Activated CD8-positive, alpha-beta memory T cell treated with anti-CD3 and anti-CD28 coated beads for 36 hours (primary cell): ENCODE results near the gene POLR1A. TPM values are rescaled to one million over a fixed set of nuclear protein-coding genes. Genes with fewer than 3 reads are reported as not detected.

Source experiments
- CTCF ChIA-PET: fragments of 350-600 bp; sonication (Branson Sonifier 250); formaldehyde crosslinking; loops from one replicate; lab custom pipeline; 2021; ENCODE audit warnings: antibody characterized with exemption; lab: Charles Lee
- POLR2A ChIA-PET: fragments of 350-600 bp; sonication (Branson Sonifier 250); formaldehyde crosslinking; loops from one replicate; lab custom pipeline; 2021; ENCODE audit warnings: antibody characterized with exemption; lab: Charles Lee
- total RNA-seq, 2 experiments: library from RNA; stranded (reverse); gene quantifications; one replicate each; pipeline ENCODE4 v1.2.3, GENCODE V29; 2021

POLR1A gene
- total RNA-seq, 2 experiments from 2014 or later = 61.2 to 64.7 TPM

DNA sequence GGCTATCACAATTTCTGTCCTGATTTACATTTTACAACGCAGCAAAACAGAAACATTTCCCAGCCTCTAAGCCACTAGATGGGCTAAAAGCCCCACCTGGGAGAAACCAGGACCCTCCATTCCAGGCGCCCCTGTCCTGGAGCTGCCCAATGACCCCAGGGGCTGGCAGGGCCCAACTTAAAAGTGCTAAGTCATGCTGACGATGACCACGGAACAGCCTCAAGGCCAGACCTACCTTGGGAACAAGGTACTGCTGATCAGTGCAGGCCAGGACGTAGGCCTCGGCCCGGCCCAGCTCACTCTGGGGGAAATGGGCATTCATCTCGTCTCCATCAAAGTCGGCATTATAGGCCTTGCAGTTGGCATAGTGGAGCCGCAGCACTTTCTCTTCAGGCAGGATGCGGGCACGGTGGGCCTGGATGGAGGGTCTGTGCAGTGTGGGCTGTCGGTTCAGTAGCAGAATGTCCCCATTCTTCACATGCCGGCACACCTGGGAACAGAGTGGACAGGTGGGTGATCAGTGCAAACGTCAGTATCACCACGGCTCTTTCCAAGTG is 35.8 kb downstream of the POLR1A start:
- POLR2A ChIA-PET = no interaction called here
- CTCF ChIA-PET = interaction anchor here (0.7 kb wide), 1 partner anchor 10 kb away, joined by 3 read pairs; no protein-coding TSS in a partner anchor

DNA sequence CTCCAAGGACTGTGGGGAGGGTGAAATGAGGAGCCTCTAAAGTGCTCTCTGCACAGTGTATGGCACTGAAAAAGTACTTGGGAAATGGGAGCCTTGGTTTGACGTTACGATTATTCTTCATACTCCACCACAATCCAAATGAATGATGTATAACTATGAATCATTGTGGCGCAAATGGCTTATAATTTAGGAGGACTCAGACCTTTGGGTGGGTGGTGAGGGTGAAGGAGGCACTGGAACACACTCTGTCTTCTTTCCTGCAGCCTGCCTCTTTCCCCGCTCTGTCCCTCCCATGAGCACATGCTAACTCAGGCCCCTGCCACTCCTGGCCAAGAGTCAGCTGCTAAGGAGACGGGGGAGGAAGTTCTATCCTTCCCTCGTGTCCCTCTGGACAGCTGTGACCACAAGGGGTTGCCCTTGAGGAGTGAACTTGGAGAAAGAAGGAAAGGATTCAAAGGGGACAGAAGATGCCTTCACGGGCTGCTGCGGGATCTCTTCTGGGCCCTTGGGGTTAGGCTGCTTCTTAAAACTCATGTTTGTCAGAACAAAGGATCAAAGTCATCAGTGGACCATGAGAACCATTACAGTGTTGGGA is 36.5 kb downstream of the POLR1A start:
- ChIA-PET CTCF (no interaction called here), POLR2A (no interaction called here)

DNA sequence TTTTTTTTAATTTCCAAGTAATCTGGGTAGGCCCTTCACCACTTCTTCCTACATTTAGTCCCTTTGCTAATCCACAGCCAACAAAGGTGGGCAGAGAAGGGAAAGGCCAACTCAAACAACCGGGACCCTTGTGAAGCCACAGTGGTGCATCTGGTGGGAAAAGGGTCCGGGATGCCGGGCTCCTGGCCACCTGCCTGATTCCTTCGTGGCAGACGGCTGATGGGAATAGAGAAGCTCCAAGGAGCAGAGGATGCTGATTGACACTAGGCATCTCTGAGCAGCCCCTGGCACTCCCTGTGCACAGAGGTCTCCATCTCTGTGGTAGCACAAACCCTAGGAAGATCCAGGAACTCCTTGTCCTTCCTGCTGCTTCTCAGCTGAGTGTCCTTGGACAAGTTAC is 37.0 kb downstream of the POLR1A start:
- ChIA-PET CTCF (interaction anchor here (0.8 kb wide), 1 partner anchor 12 kb away, joined by 3 read pairs; no protein-coding TSS in a partner anchor), POLR2A (interaction anchor here (0.6 kb wide), 1 partner anchor 326 kb away, joined by 4 read pairs; no protein-coding TSS in a partner anchor)

DNA sequence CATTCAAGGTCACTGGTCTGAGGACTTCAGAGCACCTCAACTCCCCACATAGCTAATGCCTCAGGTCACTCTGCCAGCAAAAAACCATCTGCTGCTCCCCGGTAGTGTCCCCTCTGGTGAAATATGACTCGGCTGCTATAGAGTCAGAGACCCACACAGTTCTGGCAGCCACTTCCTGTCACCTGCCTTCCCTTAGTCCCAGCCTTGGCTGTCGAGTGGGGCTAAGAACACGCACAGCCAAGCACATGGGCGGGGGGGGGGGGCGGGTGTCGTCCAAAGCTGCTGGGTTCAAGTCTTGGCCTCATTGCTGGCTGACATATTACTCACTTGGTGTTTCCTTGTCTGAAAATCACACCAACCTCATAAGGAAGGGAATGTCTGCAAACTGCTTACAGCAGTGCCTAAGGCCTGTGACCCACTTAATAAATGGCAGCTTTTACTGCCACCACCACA is 37.5 kb downstream of the POLR1A start:
- CTCF ChIA-PET = interaction anchor here (0.8 kb wide), 1 partner anchor 12 kb away, joined by 3 read pairs; no protein-coding TSS in a partner anchor
- POLR2A ChIA-PET = interaction anchor here (0.6 kb wide), 1 partner anchor 325 kb away, joined by 4 read pairs; no protein-coding TSS in a partner anchor

DNA sequence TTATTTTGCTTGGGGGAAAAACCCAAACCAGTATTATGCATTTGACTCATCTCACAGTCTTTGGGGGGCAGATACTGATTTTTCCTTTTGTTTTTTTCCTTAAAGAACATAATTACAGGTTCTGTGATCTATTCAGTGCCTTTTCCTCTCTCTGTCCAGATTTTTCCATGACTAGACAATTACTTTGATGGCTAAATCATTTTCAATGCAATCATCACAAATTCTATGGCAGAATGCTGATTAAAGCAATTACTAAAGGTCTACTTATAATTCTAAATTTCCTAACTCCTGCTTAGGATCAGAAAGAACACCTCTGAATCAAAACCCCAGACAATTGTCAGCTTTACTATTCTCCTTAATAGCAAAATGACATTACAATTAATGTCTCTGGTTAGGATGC is 38.8 kb downstream of the POLR1A start:
- ChIA-PET POLR2A (no interaction called here), CTCF (no interaction called here)

DNA sequence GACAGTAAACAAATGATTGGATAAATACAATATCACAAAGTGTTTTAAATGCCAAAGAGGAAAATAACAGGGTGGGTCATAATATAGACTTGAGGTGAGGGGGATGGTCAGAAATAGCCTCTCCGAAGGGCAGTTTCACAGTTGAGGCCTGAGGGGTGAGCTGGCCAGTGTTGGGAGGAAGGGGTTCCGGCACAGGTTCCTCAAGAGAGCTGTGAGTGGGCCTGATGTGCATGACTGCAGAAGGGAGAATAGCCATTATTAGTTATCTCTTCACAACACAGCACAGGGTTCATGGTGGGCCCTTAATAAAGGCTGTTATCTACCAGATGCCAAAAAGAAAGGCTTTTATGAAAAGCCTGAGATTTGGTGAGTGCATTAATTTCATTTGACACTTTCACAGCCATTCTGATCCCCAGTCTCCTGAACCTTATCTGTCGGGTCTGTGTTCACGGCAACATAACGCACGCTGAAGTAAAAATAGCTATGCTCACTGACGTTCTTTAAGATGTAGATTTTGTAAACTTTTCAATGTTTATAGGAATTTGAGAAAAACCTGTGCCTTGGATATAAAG is 39.6 kb downstream of the POLR1A start:
- ChIA-PET POLR2A (no interaction called here), CTCF (interaction anchor here (1.0 kb wide), 1 partner anchor 177 kb away, joined by 3 read pairs; the partner anchor contains the start of gene ST3GAL5)

DNA sequence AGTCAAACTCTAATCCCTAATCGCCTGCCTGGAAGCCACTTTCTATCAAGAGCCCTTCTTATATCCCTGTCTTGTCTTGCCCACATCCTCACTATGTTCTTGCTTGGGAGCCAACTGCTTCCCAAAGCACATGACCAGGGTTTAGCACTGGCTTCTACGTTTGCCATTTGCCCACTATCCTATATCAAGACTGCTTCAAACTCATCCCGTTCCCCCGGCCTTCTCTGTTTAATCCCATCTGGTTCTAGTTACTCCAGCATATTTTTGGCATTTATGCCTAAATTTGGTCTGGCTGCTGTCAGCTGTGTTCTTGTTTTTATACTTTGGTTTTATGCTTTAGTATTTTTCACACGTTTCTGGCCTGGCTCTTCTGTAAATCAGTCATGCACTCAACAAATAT is 40.2 kb downstream of the POLR1A start:
- POLR2A ChIA-PET = no interaction called here
- CTCF ChIA-PET = interaction anchor here (1.0 kb wide), 1 partner anchor 177 kb away, joined by 3 read pairs; the partner anchor contains the start of gene ST3GAL5

DNA sequence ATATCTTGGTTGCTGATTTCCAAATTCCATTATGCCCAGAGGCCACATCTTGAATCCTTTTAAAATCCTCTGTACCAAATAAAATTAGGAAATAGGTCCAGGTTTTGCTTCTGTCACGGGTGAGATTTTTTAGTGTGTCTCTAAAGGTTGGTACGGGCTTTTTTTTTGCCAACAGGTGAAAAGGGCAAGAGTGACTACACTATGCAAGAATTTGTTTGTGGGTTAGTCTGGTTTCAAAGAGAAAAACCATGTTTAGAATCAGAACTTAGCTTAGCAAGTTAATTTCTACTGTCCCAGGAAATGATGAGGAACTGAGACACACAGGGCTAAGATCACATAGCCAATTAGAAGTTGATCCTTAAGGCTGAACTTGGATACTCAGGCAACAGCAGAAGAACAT is 41.7 kb downstream of the POLR1A start:
- POLR2A ChIA-PET = no interaction called here
- CTCF ChIA-PET = no interaction called here

DNA sequence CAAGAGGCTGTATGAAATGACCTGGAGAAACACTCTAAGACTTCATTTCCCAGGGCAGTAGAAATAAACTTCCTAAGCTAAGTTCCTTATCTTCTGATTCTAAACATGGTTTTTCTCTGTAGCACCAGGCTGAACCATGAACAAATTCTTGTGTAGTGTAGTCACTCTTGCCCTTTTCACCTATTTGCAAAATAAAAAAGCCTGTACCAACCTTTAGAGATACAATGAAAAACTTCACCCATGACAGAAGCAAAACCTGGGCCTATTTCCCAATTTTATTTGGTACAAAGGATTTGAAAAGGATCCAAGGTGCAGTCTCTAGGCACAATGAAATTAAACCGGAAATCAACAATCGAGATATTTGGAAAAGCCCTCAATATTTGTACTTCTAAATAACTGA is 43.6 kb downstream of the POLR1A start:
- ChIA-PET CTCF (no interaction called here), POLR2A (no interaction called here)

DNA sequence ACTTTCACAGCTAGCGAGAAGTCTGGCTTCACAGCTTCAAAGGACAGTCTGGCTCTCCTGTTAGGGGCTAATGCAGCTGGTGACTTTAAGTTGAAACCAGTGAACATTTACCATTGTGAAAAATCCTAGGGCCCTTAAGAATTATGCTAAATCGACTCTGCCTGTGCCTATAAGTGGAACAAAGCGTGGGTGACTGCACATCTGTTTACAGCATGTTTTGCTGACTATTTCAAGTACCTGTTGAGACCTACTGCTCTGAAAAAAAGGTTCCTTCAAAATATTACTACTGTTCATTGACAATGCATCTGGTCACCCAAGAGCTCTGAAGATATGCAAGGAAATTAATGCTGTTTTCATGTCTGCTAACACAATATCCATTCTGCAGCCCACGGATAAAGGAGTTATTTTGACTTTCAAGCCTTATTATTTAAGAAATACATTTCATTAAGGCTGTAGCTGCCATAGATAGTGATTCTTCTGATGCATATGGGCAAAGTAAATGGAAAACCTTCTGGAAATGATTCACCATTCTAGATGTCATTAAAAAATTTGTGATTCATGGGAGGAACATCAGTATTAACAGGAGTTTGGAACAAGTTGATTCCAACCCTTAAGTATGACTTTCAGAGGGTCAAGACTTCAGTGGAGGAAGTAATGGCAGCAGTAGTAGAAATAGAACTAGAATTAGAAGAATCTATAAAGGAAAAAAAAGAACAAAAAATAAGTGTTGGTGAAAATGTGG is 48.9 kb downstream of the POLR1A start:
- POLR2A ChIA-PET = no interaction called here

DNA sequence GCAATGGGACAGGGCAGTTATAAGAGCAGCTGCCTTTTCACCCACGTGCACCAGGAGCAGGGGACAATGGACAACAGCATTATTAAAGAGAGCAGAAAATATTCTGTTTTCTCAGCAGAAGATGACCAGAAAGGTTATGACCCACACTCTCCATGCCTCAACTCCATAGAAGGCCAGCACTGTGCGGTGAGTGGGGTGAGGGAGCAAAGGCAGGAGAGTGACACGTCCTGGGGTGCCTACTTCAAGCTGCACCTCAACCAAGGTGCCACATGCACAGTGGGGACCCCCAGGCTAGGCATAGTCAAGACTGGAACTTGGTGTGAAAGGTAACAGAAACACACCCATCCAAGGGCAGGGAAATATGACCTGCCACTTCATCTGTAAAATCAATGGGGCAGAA is 50.4 kb downstream of the POLR1A start:
- POLR2A ChIA-PET = no interaction called here

More for the DNA sequence above, 48.9 kb downstream of the POLR1A start:
- CTCF ChIA-PET = interaction anchor here (1.1 kb wide), 1 partner anchor 12 kb away, joined by 3 read pairs; no protein-coding TSS in a partner anchor

DNA sequence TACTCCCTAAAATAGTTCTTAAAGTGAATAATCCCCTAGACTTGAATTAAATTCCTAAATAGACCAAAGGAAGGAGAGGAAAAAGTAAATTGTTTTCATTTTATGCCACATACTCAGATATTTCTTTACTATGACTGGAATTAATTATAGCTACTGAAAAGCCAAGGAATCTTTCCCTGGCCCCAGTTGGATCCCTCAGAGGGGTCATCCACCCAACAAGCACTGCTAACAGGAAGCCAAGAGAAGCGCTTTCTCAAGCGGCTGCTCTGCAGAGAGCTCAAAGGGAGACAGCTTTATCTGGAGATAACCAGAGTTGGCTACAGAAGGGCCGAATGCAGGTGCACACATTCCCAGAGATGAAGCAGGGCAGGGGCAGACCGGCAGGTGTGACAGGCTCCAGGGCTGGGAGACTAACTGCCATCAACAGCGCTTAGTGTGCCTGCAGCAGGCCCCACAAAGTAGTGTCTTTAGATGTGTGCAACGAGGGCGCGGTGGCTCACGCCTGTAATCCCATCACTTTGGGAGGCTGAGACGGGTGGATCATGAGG is 51.1 kb downstream of the POLR1A start:
- POLR2A ChIA-PET = no interaction called here
- CTCF ChIA-PET = no interaction called here

More for the DNA sequence above, 50.4 kb downstream of the POLR1A start:
- CTCF ChIA-PET = interaction anchor here (0.6 kb wide), 1 partner anchor 505 kb away, joined by 3 read pairs; no protein-coding TSS in a partner anchor

DNA sequence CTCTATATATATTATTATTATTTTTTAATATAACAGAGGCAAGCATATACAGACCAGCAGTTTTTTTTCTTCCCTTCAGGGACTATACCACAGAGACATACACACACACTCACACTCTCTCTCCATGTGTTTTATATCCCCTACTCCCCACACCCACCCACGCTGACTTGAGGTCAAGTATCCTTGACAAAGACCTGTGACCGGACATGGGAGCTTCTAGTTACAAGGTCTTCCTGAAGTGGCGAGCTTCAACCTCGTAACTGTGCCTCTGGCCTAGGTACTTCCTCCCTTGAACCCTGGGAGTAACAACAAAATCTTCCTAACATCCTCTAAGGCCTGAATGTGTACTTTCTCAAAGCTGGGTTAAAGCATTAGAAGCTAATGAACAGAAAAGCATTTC is 52.5 kb downstream of the POLR1A start:
- ChIA-PET CTCF (interaction anchor here (1.3 kb wide), 1 partner anchor 113 kb away, joined by 3 read pairs; no protein-coding TSS in a partner anchor), POLR2A (no interaction called here)

DNA sequence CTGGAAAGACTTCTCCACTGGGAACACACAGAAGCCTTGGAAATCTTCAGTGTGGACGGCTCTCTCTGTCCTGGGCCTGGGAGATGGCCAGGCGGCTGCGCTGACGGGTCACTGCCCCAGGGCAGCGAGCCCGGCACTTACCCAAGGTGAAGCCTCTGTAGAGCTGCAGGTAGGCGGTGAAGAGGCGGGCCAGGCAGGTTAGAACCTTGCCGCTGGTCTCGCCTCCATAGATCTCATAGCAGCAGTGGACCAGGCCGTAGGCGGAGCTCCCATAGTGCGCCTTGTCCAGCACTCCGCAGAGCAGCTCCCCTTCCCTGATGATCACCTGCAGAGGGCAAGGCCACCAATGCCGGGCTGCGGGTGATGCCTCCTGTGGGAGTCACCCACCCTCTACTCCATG is 53.0 kb downstream of the POLR1A start:
- ChIA-PET CTCF (interaction anchor here (1.3 kb wide), 1 partner anchor 112 kb away, joined by 3 read pairs; no protein-coding TSS in a partner anchor), POLR2A (no interaction called here)

DNA sequence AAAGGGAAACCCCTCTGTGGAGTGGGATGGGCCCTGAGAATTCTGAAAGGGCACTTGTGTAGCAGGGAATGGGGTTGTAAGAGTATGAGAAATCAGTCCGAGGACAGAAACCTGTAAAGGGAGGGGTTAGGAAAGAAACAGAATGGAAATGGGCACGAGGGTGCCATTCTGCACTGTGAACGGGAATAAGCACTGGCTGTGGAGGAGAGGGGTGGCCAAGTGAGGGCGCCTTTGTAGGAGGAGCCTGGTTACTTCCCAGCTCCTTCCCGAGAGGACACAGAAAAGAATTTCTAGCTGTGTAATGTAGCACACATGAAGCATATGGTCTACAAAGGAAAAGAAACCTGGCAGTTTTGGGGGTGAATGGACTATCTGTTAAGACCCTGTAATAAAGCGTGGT is 53.4 kb downstream of the POLR1A start:
- ChIA-PET POLR2A (no interaction called here), CTCF (interaction anchor here (1.3 kb wide), 1 partner anchor 112 kb away, joined by 3 read pairs; no protein-coding TSS in a partner anchor)

DNA sequence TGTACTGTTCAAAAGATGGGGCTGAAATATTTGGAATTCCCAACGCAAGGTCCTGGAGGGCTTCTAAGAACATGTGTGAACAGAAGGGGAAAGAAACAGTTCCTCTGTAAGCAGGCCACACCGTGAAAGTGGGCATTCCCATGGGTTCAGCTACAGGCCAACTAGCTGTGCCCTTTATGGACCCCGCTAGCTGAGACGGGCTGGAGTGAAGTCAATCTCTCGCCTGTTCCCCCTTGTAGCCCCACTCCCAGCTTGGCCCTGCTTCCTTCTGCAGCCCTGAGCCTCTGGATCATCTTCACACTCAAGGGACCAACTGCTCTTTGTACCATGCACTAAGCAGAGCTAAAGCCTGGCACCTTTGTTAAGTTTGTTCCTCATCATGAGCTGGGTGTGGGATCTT is 55.4 kb downstream of the POLR1A start:
- CTCF ChIA-PET = no interaction called here
- POLR2A ChIA-PET = no interaction called here

DNA sequence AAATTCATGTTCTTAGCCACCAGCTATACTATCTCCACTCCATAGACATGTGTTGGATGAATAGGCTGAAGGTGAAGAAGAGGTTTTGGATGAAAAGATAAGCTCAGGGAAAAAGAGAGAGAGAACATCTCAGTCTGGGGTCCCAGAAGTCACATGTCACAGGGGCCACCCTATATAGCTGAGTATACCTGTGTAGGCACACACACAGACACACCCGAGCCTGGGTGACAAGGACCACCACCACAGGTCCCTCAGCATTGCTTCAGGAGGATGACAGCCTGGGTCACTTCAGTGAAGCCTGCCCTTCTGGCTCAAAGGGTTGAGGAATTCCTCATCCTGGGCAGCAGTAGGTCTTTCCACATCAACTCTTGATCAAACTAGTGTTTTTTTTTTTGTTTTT is 56.2 kb downstream of the POLR1A start:
- POLR2A ChIA-PET = no interaction called here
- CTCF ChIA-PET = interaction anchor here (0.6 to 1.4 kb wide), 2 partner anchors 8 kb away, joined by 3 read pairs; no protein-coding TSS in a partner anchor

DNA sequence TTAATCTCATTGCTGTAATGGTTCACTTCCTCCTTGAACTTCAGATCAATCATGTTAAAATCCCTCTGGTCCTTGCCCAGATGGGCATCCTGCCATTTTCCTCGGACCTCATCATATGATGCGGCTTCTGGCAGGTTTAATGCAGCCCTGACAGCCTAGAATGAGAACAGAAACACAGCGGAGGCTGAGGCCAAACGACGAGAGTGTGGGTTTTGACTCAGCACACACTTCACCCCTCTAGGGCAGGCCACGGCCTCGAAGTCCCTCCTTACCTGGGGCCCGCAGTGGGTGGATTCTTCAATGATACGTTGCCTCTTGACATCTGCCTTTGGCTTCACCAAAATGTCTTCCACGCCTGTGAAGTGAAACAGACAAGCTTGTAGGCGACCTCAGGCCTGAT is 56.8 kb downstream of the POLR1A start:
- CTCF ChIA-PET = interaction anchor here (0.6 to 1.4 kb wide), 2 partner anchors 8 to 9 kb away, joined by 3 read pairs; no protein-coding TSS in a partner anchor
- POLR2A ChIA-PET = no interaction called here

DNA sequence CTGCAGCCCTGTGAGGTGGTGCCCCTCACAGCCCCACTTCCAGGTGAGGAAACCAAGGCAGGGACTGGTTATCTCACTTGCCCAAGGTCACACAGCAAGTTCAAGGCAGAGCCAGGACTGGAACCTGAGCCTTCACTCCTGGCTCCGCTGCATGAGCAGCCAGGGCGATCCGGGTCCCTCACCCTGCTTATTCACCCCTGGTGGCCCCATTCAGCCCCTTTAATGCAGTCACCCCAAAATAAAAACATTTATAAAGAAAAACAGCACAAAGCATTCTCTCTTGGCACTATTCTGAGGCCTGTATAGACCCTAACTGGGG is 57.3 kb downstream of the POLR1A start:
- CTCF ChIA-PET = no interaction called here

More for the DNA sequence above, 57.3 kb downstream of the POLR1A start:
- POLR2A ChIA-PET = no interaction called here
